ENCODE measurements around the gene TMEM190.

Gene TMEM190

DNA sequence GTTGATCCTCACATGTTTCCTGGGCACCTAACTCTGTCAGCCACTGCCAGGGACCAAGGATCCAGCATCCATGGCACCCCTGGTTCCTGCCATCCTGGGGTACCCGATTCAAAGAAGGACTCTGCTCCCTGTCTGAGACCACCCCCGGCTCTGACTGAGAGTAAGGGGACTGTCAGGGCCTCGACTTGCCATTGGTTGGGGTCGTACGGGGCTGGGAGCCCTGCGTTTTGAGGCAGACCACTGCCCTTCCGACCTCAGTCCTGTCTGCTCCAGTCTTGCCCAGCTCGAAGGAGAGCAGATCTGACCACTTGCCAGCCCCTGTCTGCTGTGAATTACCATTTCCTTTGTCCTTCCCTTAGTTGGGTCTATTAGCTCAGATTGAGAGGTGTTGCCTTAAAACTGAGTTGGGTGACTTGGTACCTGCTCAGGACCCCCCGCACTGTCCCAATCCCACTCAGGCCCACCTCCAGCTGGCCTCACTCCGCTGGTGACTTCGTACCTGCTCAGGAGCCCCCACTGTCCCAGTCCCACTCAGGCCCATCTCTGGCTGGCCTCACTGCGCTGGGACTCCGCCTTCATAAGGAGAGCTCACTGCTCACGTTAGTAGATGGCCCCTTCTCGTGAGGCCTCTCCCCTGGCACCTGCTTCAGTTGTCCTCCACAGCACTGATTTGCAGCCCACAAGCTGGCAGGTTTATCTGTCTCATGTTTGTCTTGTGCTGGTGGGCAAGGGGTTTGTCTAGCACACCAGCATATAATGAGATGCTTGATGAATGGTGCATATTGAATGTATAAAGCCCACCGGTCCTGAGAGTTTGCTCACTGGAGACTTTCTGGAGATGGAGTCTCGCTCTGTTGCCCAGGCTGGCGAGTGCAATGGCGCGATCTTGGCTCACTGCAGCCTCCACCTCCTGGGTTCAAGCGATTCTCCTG is 13.0 kb downstream of the TMEM190 start:
- no peak overlapping the region for H3K4me3 ChIP-seq (IDR thresholded peaks at IDR 0.05; ENCODE audit: insufficient read depth, low read depth, low read length)
- H3K4me1 ChIP-seq (ENCODE audit: low read depth, poor library complexity, severe bottlenecking) = peaks cover 23% of the 10 kb centered on the region
- H3K79me2 ChIP-seq (ENCODE audit: insufficient read depth, low read depth) = peaks cover 31% of the 10 kb centered on the region
- H3K27ac ChIP-seq = no peak overlapping the region
- H3K4me2 ChIP-seq = no peak overlapping the region
- H3K9ac ChIP-seq = no peak overlapping the region
- H3K27me3 ChIP-seq (ENCODE audit: insufficient read depth, low read depth) = no peaks in the 10 kb centered on the region
- peaks cover 18% of the 10 kb centered on the region; the same call in 1 of the 2 replicates for H3K36me3 ChIP-seq (ENCODE audit: insufficient read depth)
- H4K20me1 ChIP-seq (ENCODE audit: insufficient read depth) = peaks cover 34% of the 10 kb centered on the region
- no peak overlapping the region for H2AFZ ChIP-seq (ENCODE audit: low read depth)
- TF ChIP-seq, protein P1, sequence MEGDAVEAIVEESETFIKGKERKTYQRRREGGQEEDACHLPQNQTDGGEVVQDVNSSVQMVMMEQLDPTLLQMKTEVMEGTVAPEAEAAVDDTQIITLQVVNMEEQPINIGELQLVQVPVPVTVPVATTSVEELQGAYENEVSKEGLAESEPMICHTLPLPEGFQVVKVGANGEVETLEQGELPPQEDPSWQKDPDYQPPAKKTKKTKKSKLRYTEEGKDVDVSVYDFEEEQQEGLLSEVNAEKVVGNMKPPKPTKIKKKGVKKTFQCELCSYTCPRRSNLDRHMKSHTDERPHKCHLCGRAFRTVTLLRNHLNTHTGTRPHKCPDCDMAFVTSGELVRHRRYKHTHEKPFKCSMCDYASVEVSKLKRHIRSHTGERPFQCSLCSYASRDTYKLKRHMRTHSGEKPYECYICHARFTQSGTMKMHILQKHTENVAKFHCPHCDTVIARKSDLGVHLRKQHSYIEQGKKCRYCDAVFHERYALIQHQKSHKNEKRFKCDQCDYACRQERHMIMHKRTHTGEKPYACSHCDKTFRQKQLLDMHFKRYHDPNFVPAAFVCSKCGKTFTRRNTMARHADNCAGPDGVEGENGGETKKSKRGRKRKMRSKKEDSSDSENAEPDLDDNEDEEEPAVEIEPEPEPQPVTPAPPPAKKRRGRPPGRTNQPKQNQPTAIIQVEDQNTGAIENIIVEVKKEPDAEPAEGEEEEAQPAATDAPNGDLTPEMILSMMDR (conservative IDR thresholded peaks at IDR 0.05; ENCODE audit: low read depth, low read length) = no peak

DNA sequence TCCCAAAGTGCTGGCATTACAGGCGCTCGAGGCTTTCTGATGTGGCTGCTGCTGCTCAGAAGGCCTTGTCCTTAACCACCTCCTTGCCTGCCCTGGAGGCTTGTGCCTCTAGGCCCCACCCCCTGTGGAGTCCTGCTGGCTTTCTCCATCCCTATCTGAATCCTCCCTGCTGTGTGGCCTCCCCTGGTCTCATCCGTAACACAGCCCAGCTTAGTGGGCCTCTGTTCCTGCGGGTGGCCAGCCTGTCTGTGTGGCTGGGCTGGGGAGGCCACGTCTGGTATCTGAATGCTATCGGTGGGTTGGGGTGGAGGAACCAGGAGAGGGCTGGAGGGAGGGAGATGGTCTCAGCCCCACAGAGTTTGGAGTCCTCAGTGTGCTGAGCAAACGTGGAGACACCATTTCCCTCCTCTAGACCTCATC is 13.8 kb downstream of the TMEM190 start:
- Histone ChIP-seq H3K27ac (no peak overlapping the region), H3K36me3 (ENCODE audit: insufficient read depth) (peaks cover 18% of the 10 kb centered on the region; the same call in 1 of the 2 replicates), H4K20me1 (ENCODE audit: insufficient read depth) (peaks cover 34% of the 10 kb centered on the region), H2AFZ (ENCODE audit: low read depth) (no peak overlapping the region), H3K4me1 (ENCODE audit: low read depth, poor library complexity, severe bottlenecking) (peaks cover 20% of the 10 kb centered on the region), H3K4me3 (IDR thresholded peaks at IDR 0.05; ENCODE audit: insufficient read depth, low read depth, low read length) (no peak overlapping the region), H3K27me3 (ENCODE audit: insufficient read depth, low read depth) (no peaks in the 10 kb centered on the region), H3K79me2 (ENCODE audit: insufficient read depth, low read depth) (peaks cover 31% of the 10 kb centered on the region), H3K4me2 (no peak overlapping the region), H3K9ac (no peak overlapping the region)
- TF ChIP-seq, protein P1 (conservative IDR thresholded peaks at IDR 0.05; ENCODE audit: low read depth, low read length) = no peak

DNA sequence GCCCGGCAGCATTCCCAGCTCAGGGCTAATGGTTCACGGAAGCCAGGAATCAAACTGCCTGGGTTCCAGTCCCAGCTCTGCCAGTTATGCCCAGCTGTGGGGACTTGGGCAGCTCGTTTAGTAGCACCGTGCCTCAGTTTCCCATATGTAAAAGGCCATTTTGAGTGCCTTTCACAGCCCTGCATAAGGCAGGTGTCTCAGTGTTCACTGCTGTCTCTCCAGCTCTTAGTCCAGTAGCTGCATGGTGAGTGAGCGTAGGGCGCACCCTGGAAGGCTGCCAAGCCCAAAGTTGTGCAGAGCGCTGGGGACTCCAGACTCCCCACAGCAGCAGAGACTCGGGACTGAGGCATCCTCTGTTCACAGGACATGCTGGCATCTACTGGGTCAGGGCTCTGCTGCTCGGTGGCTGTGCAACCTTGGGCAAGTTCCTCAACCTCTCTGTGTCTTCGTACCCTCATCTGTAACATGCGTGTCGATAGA is 14.6 kb downstream of the TMEM190 start:
- Histone ChIP-seq H3K9ac (no peak overlapping the region), H3K4me3 (IDR thresholded peaks at IDR 0.05; ENCODE audit: insufficient read depth, low read depth, low read length) (no peak overlapping the region), H4K20me1 (ENCODE audit: insufficient read depth) (peaks cover 34% of the 10 kb centered on the region), H3K27ac (no peak overlapping the region), H3K27me3 (ENCODE audit: insufficient read depth, low read depth) (no peaks in the 10 kb centered on the region), H3K79me2 (ENCODE audit: insufficient read depth, low read depth) (peaks cover 27% of the 10 kb centered on the region), H2AFZ (ENCODE audit: low read depth) (no peak overlapping the region), H3K4me2 (no peak overlapping the region), H3K36me3 (ENCODE audit: insufficient read depth) (peaks cover 18% of the 10 kb centered on the region; the same call in 1 of the 2 replicates), H3K4me1 (ENCODE audit: low read depth, poor library complexity, severe bottlenecking) (peaks cover 20% of the 10 kb centered on the region)
- TF ChIP-seq, protein P1 (conservative IDR thresholded peaks at IDR 0.05; ENCODE audit: low read depth, low read length) = no peak

DNA sequence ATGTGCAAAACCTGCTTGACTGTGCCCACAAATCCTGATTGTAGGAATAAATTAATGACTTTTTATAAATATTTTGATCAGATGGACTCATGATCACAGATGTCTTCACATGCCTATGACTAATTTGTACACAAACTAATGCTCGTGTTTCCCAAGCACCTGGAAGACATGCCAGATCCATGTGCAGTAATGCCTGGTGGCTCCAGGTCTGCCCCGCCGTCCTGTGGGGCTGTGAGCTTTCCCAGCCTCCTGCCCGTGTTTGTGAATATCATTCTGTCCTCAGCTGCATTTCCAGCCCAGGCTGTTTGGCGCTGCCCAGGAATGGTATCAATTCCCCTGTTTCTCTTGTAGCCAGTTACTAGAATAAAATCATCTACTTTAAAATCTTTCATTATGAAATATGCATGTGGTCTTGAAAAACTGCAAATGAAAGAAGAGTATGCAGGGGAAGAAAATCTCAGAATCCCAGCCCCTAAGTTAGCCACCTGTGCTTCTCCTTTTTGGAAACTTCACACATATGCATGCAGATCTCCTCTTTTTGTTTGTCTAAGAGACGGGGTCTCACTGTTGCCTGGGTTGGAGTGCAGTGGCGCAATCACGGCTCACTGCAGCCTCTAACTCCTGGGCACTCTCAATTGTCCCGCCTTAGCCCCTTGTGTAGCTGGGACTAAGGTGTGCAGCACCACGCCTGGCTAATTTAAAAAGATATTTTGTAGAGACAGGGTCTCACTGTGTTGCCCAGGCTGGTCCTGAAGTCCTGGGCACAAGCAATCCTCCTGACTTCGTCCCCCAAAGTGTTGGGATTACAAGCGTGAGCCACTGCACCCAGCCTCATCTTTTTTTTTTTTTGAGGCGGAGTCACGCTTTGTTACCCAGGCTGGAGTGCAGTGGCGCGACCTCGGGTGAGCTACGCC is 15.3 kb downstream of the TMEM190 start:
- H3K79me2 ChIP-seq (ENCODE audit: insufficient read depth, low read depth) = peaks cover 20% of the 10 kb centered on the region
- H3K4me3 ChIP-seq (IDR thresholded peaks at IDR 0.05; ENCODE audit: insufficient read depth, low read depth, low read length) = no peak overlapping the region
- peaks cover 12% of the 10 kb centered on the region; the same call in 1 of the 2 replicates for H3K36me3 ChIP-seq (ENCODE audit: insufficient read depth)
- peaks cover 19% of the 10 kb centered on the region for H3K4me1 ChIP-seq (ENCODE audit: low read depth, poor library complexity, severe bottlenecking)
- H3K27me3 ChIP-seq (ENCODE audit: insufficient read depth, low read depth) = no peaks in the 10 kb centered on the region
- H4K20me1 ChIP-seq (ENCODE audit: insufficient read depth) = peaks cover 28% of the 10 kb centered on the region
- H3K9ac ChIP-seq = no peak overlapping the region
- H2AFZ ChIP-seq (ENCODE audit: low read depth) = no peak overlapping the region
- TF ChIP-seq, protein P1 (conservative IDR thresholded peaks at IDR 0.05; ENCODE audit: low read depth, low read length) = no peak
- H3K27ac ChIP-seq = no peak overlapping the region
- H3K4me2 ChIP-seq = no peak overlapping the region
